Upper lobe of left lung (tissue), 4 donors: ENCODE results near the gene ELK3.

Experiments used
- CTCF ChIP-seq, 6 experiments: fragments of 450-650 bp in 4 of 6; fragments of 200-600 bp in 2 of 6; sonication (generic) in 2 of 6; IDR thresholded peaks; one replicate each; pipeline ENCODE4 v1.5.1; 2016 to 2019; ENCODE audit warnings: antibody characterized with exemption in 6 of 6
- EP300 ChIP-seq, 4 donors: sonication (generic); formaldehyde crosslinking; IDR thresholded peaks; one replicate each; pipeline ENCODE4 v1.5.1; 2017; ENCODE audit warnings: antibody characterized with exemption in 4 of 4, control low read depth in 2 of 4

- no peak for TF ChIP-seq CTCF (IDR thresholded peaks at IDR 0.05)
- no peak for TF ChIP-seq EP300 (IDR thresholded peaks at IDR 0.05)
Observed at GRCh38 chr12:96167492-96167891, 26.7 kb upstream of the ELK3 start.
